K562 (cell line): ENCODE data around the gene NBEA. TPM values are rescaled to one million over a fixed set of nuclear protein-coding genes. Genes with fewer than 3 reads are reported as not detected.

Source experiments
- CCAR2 ChIP-seq: fragments of 200-400 bp; formaldehyde crosslinking; IDR thresholded peaks from 2 replicates; pipeline ENCODE4 v1.6.1; 2017; ENCODE audit warnings: mild to moderate bottlenecking, low read depth, low read length
- FOXK2 ChIP-seq, 2 experiments: fragments of 450-650 bp; IDR thresholded peaks in 1 of 2; conservative IDR thresholded peaks in 1 of 2; 2 replicates each; pipeline ENCODE4 v1.6.1; 2016; ENCODE audit warnings: low read depth in 2 of 2, mild to moderate bottlenecking in 1 of 2
- HMG20A ChIP-seq: fragments of 450-650 bp; formaldehyde crosslinking; conservative IDR thresholded peaks from 2 replicates; pipeline ENCODE4 v1.4.0; 2020; ENCODE audit warnings: mild to moderate bottlenecking, mixed read lengths
- MEF2D ChIP-seq: conservative IDR thresholded peaks from 2 replicates; pipeline ENCODE4 v1.6.1; 2016; ENCODE audit warnings: low read depth, missing genetic modification characterization, missing compliant biosample characterization
- NFE2 ChIP-seq: IDR thresholded peaks from 2 replicates; pipeline ENCODE4 v1.6.1; 2014; ENCODE audit warnings: antibody characterized with exemption, low read depth
- PHTF2 ChIP-seq: fragments of 250-450 bp; sonication (Bioruptor Pico); IDR thresholded peaks from 2 replicates; pipeline ENCODE4 v1.5.0; 2021; ENCODE audit warnings: mild to moderate bottlenecking
- XRCC5 ChIP-seq: fragments of 200-400 bp; formaldehyde crosslinking; IDR thresholded peaks from 2 replicates; pipeline ENCODE4 v1.6.1; 2017; ENCODE audit warnings: low read depth, mild to moderate bottlenecking, low read length
- ZFP91 ChIP-seq: sonication (generic); formaldehyde crosslinking; IDR thresholded peaks from 2 replicates; pipeline ENCODE4 v1.8.0; 2022; ENCODE audit warnings: mild to moderate bottlenecking, missing genetic modification reagents
- ZNF561 ChIP-seq: fragments of 450-650 bp; formaldehyde crosslinking; conservative IDR thresholded peaks from 2 replicates; pipeline ENCODE4 v1.4.0; 2020; ENCODE audit warnings: mild to moderate bottlenecking, moderate library complexity
- polyA plus RNA-seq, 8 experiments: library from polyadenylated mRNA; depleted of rRNA in 4 of 8; stranded (reverse) in 5 of 8; unstranded in 3 of 8; fragments of >200 nt; fragmentation: Nextera tagmentation in 2 of 8; fragmentation: Illumina TruSeq in 1 of 8; extraction: Ambion mirVana in 2 of 8; extraction: Trizol in 1 of 8; gene quantifications; 2 replicates each; pipeline versions ENCODE4 v1.2.1 to v1.2.3, GENCODE V29; 2011 to 2014; ENCODE audit warnings: inconsistent platforms in 1 of 8, missing spikeins in 1 of 8
- total RNA-seq, 7 experiments: library from RNA; depleted of rRNA in 6 of 7; stranded (reverse); fragments of >200 nt in 6 of 7; fragmentation: Illumina TruSeq in 2 of 7; extraction: Trizol in 2 of 7; gene quantifications; 2 replicates each; pipeline versions ENCODE4 v1.2.1 to v1.2.3, GENCODE V29; 2011 to 2021; ENCODE audit warnings: low replicate concordance in 1 of 7
- TF ChIP-seq, protein P1 (sequence below), 2 experiments: IDR thresholded peaks; 2 replicates each; pipeline ENCODE4 v1.6.1; 2012; ENCODE audit warnings: improper control_type of control experiment in 2 of 2, low read depth in 2 of 2, low read length in 2 of 2, borderline replicate concordance in 1 of 2
- TF ChIP-seq, protein P2 (sequence below): fragments of 450-650 bp; IDR thresholded peaks from 2 replicates; pipeline ENCODE4 v1.6.1; 2016; ENCODE audit warnings: mild to moderate bottlenecking

Gene NBEA
- total and polyA plus RNA-seq, 9 of the 15 experiments (the other 6 are each of a cell fraction or from before 2014, with no cell fraction given) = 0.03 to 0.94 (median 0.05) TPM; not detected in 2

DNA sequence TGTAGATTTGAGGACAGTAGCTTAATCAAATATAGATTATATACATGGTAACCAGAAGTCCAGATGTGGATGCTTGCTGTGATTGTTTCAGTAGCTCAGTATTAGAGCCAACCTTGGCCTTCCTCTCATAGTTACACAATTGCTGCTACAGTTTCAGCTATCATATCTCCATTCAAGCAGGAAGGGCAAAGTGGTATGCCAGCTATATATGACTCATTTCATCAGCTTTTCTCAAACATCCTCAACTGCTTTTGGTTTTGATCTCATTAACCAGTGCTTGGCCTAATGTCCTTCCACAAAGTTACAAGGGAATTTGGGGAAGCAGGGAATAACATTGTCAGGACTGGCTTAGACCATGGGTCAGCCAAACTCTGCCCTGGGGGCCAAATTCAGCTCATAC is 607.4 kb downstream of the NBEA start (continued):
- TF ChIP-seq, protein P1, sequence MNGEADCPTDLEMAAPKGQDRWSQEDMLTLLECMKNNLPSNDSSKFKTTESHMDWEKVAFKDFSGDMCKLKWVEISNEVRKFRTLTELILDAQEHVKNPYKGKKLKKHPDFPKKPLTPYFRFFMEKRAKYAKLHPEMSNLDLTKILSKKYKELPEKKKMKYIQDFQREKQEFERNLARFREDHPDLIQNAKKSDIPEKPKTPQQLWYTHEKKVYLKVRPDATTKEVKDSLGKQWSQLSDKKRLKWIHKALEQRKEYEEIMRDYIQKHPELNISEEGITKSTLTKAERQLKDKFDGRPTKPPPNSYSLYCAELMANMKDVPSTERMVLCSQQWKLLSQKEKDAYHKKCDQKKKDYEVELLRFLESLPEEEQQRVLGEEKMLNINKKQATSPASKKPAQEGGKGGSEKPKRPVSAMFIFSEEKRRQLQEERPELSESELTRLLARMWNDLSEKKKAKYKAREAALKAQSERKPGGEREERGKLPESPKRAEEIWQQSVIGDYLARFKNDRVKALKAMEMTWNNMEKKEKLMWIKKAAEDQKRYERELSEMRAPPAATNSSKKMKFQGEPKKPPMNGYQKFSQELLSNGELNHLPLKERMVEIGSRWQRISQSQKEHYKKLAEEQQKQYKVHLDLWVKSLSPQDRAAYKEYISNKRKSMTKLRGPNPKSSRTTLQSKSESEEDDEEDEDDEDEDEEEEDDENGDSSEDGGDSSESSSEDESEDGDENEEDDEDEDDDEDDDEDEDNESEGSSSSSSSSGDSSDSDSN (IDR thresholded peaks at IDR 0.05; ENCODE audit: borderline replicate concordance in 1 of 2, low read depth in 2 of 2, low read length in 2 of 2) = no peak
- TF ChIP-seq ZFP91 (CRISPR knock-in tag) (no peak), HMG20A (no peak), FOXK2 (conservative IDR thresholded peaks at IDR 0.05 in 1 of 2, IDR thresholded peaks at IDR 0.05 in 1 of 2; ENCODE audit: low read depth in 2 of 2) (no peak), NFE2 (no peak), MEF2D (tag) (no peak), CCAR2 (no peak), XRCC5 (no peak), ZNF561 (CRISPR knock-in tag) (no peak), PHTF2 (CRISPR knock-in tag) (no peak)
- TF ChIP-seq, protein P2, sequence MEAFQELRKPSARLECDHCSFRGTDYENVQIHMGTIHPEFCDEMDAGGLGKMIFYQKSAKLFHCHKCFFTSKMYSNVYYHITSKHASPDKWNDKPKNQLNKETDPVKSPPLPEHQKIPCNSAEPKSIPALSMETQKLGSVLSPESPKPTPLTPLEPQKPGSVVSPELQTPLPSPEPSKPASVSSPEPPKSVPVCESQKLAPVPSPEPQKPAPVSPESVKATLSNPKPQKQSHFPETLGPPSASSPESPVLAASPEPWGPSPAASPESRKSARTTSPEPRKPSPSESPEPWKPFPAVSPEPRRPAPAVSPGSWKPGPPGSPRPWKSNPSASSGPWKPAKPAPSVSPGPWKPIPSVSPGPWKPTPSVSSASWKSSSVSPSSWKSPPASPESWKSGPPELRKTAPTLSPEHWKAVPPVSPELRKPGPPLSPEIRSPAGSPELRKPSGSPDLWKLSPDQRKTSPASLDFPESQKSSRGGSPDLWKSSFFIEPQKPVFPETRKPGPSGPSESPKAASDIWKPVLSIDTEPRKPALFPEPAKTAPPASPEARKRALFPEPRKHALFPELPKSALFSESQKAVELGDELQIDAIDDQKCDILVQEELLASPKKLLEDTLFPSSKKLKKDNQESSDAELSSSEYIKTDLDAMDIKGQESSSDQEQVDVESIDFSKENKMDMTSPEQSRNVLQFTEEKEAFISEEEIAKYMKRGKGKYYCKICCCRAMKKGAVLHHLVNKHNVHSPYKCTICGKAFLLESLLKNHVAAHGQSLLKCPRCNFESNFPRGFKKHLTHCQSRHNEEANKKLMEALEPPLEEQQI = no peak
